AG10803 (cell line): ENCODE results near the gene EPHX1.

Experiments
- DNase-seq: peaks from one replicate; pipeline ENCODE4 v3.0.0; 2010; ENCODE audit warnings: low read depth
- H3K4me3 ChIP-seq: 2 replicates; pipeline ENCODE4 v1.5.1; 2011; ENCODE audit warnings: mild to moderate bottlenecking, low read length, control low read depth
- CTCF ChIP-seq: conservative IDR thresholded peaks from 2 replicates; pipeline ENCODE4 v1.5.1; 2011; ENCODE audit warnings: mild to moderate bottlenecking, low read length, control low read depth, inconsistent platforms

The EPHX1 gene

GRCh38 chr1:225846331-225847310 lies 36.7 kb downstream of the EPHX1 start:
- TF ChIP-seq CTCF: no peak
- no peak for DNase-seq
- H3K4me3 ChIP-seq: no peak overlapping the region

DNA sequence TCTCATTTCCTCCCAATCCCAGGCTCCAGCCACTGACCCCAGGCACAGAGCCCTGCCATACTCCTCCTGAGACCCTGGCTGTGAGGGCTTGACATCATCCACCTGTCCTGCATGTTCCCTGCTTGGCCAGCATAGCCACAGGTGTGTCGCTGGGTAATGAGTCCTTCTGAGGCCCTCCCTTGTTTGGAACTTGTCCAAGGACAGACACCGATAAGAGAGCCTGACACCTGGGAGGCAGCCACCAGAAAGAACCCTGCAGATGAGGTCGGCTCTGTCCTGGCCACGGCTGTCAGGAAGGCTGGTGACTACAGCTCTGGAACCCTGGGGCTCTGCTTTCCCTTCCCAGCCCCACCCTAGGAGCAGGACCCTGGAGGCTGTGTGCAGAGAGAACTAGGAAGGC lies 37.7 kb downstream of the EPHX1 start:
- no peak overlapping the region for H3K4me3 ChIP-seq
- DNase-seq: no peak
- TF ChIP-seq CTCF: no peak

DNA sequence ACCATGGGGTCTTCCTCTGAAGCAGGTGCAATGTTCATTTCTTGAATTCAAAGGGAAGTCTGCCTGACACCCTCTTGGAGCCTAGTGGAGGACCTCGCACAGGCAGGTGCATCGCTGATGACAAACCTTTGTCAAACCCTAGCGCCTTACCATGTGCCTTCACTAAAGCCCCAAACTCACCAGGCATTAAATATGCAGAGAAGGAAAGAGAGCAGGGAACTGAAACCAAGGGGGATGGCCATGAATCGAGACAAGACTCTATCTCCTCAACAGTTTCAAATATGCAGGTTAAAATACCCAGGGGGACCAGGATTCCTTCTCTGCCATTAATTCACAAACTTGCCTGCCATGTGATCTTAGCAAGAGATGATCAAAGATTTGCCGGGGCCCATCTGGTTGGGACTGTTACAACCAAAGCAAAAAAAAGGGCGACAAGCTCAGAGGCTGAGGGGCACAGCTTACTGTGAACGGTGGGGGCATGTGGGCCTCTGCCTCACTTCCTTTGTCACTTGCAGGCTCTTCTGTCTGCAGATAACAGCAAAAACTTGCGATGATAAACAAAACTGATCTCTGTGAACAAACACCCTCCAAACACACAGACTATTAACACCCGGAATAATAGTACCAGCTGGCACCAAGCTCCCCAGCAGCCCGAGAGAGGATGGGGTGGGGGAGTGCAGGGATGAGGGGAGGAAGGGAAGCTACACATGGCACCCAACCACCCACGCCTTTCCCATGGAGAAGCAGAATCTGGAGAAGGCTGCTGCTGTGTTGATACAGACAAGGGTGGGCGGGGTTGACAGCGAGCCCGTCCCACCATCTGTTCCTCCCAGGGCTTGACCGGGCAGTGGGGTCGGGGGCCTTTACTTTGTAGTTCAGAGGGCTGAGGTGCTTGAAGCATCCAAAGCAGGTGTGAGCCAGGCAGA lies 38.4 kb downstream of the EPHX1 start:
- no peak overlapping the region for H3K4me3 ChIP-seq
- DNase-seq: no peak
- TF ChIP-seq CTCF: no peak

DNA sequence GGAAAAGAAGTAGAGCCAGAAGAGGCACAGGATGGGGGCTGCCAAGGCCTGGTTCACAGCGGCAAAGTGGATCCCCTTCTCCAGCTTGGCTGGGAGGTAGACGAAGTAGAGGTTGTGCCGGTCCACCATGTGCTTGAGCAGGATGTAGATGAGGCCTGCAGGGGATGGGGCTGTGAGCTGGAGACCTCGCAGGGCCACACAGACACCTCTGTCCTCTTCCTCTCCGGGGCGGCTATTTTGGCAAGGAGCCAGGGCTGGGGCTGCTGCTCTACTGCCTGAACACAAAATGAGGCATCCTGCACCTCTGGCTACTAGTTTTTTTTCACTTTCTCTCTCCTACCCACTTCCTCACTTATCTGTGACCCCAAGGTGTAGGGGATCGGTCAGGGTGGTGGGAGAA lies 40.0 kb downstream of the EPHX1 start:
- no peak for TF ChIP-seq CTCF
- H3K4me3 ChIP-seq: no peak overlapping the region
- no peak for DNase-seq

DNA sequence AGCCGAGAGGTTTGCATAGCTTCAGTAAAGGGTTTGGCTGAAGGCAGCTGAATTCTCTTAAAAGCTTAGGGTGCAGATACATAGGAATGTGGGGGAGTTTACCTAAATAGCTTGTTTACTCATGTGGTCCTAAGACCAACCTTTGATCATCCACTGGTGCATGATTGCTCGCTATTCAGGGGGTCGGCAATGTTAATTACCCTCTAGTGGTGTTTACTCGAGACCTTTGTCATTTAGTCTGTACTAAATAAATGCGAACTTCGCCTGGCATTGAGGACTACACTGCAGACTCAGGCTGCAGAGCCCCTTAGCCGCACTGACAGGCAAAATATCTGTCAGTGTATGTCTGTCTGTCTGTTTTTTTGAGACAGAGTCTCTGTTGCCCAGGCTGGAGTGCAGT lies 40.4 kb downstream of the EPHX1 start:
- DNase-seq: no peak
- no peak overlapping the region for H3K4me3 ChIP-seq
- TF ChIP-seq CTCF: no peak

DNA sequence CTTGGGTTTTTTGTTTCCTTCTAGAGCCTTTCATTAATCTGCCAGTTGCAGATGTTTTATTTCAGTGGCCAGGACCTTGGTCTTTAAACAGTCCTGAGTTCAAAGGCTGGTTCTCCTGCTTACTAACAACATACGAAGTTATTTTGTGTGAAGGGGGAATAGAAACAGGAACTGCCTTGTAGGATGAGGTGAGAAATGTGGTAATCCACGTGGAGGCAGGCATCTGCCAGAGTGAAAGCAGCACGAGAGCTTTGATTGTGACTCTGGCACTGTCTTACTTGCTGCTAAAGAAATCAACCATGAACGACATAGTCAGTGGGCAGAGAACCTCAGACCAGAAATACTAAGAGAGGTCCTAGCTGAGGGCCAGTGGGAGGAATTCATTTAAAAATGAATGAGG lies 41.9 kb downstream of the EPHX1 start:
- no peak for TF ChIP-seq CTCF
- H3K4me3 ChIP-seq: no peak overlapping the region
- no peak for DNase-seq
